Spleen (tissue), 7 donors: ENCODE data around the gene GNPTAB.
"Not testable (repeated sequence)": the region's sequence is repeated elsewhere in the genome, so short reads cannot be mapped to it uniquely, and the experiment has no call there.

ENCODE experiments used
- POLR2AphosphoS5 ChIP-seq, 3 donors: sonication (generic); formaldehyde crosslinking; IDR thresholded peaks; one replicate each; pipeline ENCODE4 v1.5.1; 2017; ENCODE audit warnings: antibody characterized with exemption in 3 of 3
- TF ChIP-seq, protein P1 (sequence below), 11 experiments: fragments of 200-600 bp in 7 of 11; fragments of 450-650 bp in 4 of 11; sonication (generic) in 4 of 11; IDR thresholded peaks in 8 of 11; conservative IDR thresholded peaks in 3 of 11; 1 replicate in 7 of 11; 2 replicates in 4 of 11; pipeline versions ENCODE4 v1.4.0 to v1.8.0; 2016 to 2021; ENCODE audit warnings: antibody characterized with exemption in 11 of 11, inconsistent platforms in 4 of 11, mild to moderate bottlenecking in 1 of 11
- donor health status: DM: no; HTN: no; CAD: no; lungs with moderate emphysema.
- donor health status: DM: no; HTN: no; CAD: no.
- donor health status: DM: no; HTN: no; CAD: no.

GRCh38 chr12:101867619-101868018, 36.9 kb upstream of the GNPTAB start:
- TF ChIP-seq, protein P1, sequence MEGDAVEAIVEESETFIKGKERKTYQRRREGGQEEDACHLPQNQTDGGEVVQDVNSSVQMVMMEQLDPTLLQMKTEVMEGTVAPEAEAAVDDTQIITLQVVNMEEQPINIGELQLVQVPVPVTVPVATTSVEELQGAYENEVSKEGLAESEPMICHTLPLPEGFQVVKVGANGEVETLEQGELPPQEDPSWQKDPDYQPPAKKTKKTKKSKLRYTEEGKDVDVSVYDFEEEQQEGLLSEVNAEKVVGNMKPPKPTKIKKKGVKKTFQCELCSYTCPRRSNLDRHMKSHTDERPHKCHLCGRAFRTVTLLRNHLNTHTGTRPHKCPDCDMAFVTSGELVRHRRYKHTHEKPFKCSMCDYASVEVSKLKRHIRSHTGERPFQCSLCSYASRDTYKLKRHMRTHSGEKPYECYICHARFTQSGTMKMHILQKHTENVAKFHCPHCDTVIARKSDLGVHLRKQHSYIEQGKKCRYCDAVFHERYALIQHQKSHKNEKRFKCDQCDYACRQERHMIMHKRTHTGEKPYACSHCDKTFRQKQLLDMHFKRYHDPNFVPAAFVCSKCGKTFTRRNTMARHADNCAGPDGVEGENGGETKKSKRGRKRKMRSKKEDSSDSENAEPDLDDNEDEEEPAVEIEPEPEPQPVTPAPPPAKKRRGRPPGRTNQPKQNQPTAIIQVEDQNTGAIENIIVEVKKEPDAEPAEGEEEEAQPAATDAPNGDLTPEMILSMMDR (IDR thresholded peaks at IDR 0.05 in 8 of 11, conservative IDR thresholded peaks at IDR 0.05 in 3 of 11) = not testable (repeated sequence)
- TF ChIP-seq POLR2AphosphoS5 (IDR thresholded peaks at IDR 0.05) = not testable (repeated sequence)
